ENCODE results near the gene ABCB11. TPM values are rescaled to one million over a fixed set of nuclear protein-coding genes. Genes with fewer than 3 reads are reported as not detected.

Gene ABCB11
- total RNA-seq, 3 donors from 2014 or later: under 0.01 to 18.4 (median 0.66) TPM

DNA sequence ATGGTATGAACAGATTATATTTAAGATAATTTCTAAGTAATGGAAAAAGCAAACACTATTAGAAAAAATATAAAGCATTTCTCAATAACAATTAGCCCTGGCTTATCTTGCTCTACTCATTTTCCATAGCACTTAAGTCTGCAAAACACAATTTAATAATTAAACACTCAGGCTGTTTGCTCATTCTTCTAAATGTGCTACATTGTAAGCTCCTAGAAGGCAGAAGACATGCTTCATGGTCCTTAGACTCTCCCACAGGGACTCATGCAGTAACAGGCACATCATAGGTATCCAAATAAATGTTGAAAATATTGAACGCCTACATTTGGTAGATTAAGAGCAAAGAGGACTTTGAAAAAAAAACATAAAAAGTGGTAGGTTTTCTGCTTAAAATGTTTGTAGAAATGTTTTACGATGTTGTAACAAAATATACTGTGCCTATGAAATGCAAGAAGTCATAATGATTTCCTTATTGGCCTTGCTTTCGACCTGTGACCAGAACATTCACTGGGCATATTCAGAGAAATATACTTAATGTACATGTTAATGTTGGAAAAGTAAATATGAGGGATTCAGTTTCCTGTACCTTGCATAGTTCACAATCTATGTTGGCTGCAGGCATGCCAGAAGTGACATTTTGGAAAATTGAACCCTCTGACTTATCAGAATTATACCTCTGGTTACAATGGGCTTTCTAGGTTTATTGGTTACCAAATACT is 102.9 kb downstream of the ABCB11 start:
- Histone ChIP-seq H3K4me1 (no peaks in the 10 kb centered on the region), H3K27ac (no peak overlapping the region), H3K36me3 (no peaks in the 10 kb centered on the region), H3K9me3 (no peaks in the 10 kb centered on the region), H3K27me3 (no peaks in the 10 kb centered on the region), H3K4me3 (no peak overlapping the region)
- DNase-seq (ENCODE audit: low spot score in 2 of 2): no peak
- intact Hi-C loops (cut with DNase I; ENCODE audit: low total_unique reads): no loop called here
- TF ChIP-seq POLR2A (IDR thresholded peaks at IDR 0.05) (no peak), POLR2AphosphoS5 (IDR thresholded peaks at IDR 0.05) (no peak)
- TF ChIP-seq, protein P1, sequence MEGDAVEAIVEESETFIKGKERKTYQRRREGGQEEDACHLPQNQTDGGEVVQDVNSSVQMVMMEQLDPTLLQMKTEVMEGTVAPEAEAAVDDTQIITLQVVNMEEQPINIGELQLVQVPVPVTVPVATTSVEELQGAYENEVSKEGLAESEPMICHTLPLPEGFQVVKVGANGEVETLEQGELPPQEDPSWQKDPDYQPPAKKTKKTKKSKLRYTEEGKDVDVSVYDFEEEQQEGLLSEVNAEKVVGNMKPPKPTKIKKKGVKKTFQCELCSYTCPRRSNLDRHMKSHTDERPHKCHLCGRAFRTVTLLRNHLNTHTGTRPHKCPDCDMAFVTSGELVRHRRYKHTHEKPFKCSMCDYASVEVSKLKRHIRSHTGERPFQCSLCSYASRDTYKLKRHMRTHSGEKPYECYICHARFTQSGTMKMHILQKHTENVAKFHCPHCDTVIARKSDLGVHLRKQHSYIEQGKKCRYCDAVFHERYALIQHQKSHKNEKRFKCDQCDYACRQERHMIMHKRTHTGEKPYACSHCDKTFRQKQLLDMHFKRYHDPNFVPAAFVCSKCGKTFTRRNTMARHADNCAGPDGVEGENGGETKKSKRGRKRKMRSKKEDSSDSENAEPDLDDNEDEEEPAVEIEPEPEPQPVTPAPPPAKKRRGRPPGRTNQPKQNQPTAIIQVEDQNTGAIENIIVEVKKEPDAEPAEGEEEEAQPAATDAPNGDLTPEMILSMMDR (IDR thresholded peaks at IDR 0.05): no peak

DNA sequence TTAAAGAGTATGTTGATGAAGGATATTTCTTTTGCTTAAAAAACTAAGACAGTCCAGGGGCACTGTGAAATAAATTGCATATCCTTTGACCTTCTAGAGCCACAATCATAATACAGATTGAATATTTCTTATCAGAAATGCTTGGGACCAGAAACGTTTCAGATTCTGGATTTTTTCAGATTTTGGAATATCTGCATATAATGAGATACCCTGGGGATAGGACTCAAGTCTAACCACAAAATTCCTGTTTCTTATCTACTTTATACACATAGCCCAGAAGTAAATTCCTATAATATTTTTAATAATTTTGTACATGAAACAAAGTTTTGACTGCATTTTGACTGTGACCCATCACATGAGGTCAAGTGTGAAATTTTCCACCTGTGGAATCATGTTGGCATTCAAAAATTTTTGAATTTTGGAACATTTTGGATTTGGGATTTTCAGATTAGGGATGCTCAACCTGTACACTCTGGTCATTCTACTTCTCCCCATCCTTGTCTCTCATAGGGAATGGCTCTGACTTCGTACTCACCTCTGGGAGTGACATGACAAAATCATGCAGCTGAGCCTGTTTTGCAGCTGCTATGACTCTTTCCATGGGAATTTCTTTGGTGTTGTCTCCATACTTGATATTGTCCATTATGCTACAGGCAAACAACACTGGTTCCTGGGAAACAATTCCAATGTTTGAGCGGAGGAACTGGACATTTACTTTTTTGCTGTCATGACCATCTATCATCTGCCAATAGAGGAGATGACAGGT is 104.3 kb downstream of the ABCB11 start:
- Histone ChIP-seq H3K4me3 (no peak overlapping the region), H3K27me3 (no peaks in the 10 kb centered on the region), H3K27ac (no peak overlapping the region), H3K36me3 (no peaks in the 10 kb centered on the region), H3K4me1 (no peaks in the 10 kb centered on the region), H3K9me3 (no peaks in the 10 kb centered on the region)
- TF ChIP-seq, protein P1 (IDR thresholded peaks at IDR 0.05): no peak
- TF ChIP-seq POLR2AphosphoS5 (IDR thresholded peaks at IDR 0.05) (no peak), POLR2A (IDR thresholded peaks at IDR 0.05) (no peak)
- intact Hi-C loops (cut with DNase I; ENCODE audit: low total_unique reads): no loop called here
- no peak for DNase-seq (ENCODE audit: low spot score in 2 of 2)

DNA sequence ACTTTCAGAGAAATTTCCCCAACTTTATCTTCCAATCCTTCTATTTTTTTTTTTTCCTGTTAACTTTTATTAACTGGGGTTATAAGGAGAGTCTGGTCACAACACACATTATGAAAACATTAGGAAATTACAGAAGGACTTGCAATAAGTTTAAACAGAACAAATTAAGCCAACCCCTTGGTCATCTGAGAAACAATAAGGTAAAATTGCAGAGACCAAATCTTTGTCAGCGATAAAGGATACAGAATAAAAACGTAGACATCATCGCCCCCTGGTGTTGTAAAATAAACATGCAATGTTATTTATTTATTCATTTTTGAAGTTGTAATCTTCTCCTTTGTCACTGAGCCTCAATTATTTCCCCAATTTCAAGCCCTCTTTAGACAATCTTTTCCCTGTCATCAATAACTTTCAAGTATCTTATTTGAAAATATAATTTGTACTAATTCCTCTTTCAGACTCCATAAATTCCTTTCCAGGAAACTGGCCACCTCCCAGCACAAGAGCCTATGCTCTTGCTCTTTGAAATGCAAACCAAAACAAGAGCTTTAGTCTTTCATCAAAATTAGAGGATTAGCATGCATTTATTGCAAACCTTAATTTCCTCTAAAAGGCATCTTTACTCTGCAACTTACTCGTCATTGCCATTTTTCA is 110.5 kb downstream of the ABCB11 start:
- Histone ChIP-seq H3K4me3 (no peak overlapping the region), H3K9me3 (no peaks in the 10 kb centered on the region), H3K27me3 (no peaks in the 10 kb centered on the region), H3K36me3 (no peaks in the 10 kb centered on the region), H3K4me1 (no peaks in the 10 kb centered on the region), H3K27ac (no peak overlapping the region)
- no peak for DNase-seq (ENCODE audit: low spot score in 2 of 2)
- TF ChIP-seq, protein P1 (IDR thresholded peaks at IDR 0.05): peak in 2 of 3 donors; percentile 58 to 62
- TF ChIP-seq POLR2AphosphoS5 (IDR thresholded peaks at IDR 0.05) (no peak), POLR2A (IDR thresholded peaks at IDR 0.05) (no peak)
- intact Hi-C loops (cut with DNase I; ENCODE audit: low total_unique reads): no loop called here

DNA sequence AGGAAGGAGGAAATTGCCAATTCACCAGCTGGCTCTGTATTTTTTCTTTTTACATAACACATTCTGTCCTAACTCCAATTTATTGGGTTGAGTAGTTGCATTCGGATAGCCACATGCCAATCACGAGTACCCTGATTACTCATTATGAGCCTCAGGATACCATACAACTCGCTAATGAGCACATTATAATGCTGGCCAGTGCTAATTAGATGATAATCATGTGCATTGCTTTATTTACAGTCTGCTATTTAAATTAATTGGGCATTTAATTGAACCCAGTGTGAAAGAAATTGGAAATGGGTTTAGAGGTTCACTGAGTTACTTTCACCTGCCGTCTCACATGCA is 114.8 kb downstream of the ABCB11 start:
- Histone ChIP-seq H3K4me1 (no peaks in the 10 kb centered on the region), H3K36me3 (no peaks in the 10 kb centered on the region), H3K27me3 (no peaks in the 10 kb centered on the region), H3K4me3 (no peak overlapping the region), H3K9me3 (no peaks in the 10 kb centered on the region), H3K27ac (no peak overlapping the region)
- DNase-seq (ENCODE audit: low spot score in 2 of 2): no peak
- intact Hi-C loops (cut with DNase I; ENCODE audit: low total_unique reads): no loop called here
- TF ChIP-seq, protein P1 (IDR thresholded peaks at IDR 0.05): no peak
- TF ChIP-seq POLR2AphosphoS5 (IDR thresholded peaks at IDR 0.05): no peak
- no peak for TF ChIP-seq POLR2A (IDR thresholded peaks at IDR 0.05)

Data from breast epithelium (tissue), 4 donors.